Lung microvascular endothelial cell (primary cell): ENCODE data around the gene TOM1L2. TPM values are rescaled to one million over a fixed set of nuclear protein-coding genes. Genes with fewer than 3 reads are reported as not detected.

Experiments
- DNase-seq, 2 donors: peaks; one replicate each; pipeline versions ENCODE4 v3.0.0 to v3.0.0-alpha.2; 2010; ENCODE audit warnings: low read depth in 2 of 2
- total RNA-seq: library from RNA; depleted of rRNA; stranded (reverse); fragments of >200 nt; gene quantifications from 2 replicates; pipeline ENCODE4 v1.2.1, GENCODE V29; 2014

Gene TOM1L2
- total RNA-seq, 1 donor from 2014 or later, result 18.5 TPM

DNA sequence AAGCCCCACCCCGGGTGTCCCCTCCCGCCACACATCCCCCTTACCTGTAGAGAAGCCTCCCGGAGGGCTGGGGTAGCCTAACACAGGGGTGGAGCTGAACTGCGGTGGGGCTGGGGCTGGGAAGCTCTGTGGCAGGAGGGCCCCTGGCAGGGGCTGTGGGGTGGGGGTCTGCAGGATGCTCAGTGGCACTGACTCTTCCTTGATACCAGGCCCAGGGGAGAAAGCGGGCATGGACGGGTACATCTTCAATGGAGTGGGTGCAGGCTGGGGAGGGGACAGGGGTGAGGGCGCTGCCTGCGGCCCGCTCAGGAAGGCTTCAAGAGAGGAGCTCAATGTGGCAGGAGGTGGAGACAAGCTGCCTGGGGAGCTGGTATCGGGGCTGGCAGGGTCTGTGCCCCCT lies 152.2 kb downstream of the TOM1L2 start:
- DNase-seq, result no peak

DNA sequence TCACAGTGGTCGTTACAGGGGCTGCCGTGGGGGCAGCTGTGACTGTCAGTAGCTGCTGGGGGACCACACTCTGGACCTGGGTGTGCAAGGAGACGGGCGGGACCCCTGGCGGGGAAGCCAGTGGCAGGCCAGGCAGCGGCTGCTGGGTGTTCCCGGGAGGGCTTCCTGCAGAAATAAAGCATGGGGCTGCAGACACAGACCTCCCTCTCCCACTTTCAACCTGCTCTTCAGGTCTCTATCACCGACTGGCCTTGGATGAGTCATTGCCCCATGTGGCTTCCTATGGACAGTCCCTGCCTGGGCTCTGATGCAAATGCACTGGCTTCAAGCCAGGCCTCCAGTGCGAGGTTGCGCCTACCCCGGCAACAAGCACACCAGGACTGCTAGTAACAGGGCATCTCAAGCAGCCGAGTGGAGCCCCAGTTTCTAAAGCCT lies 152.6 kb downstream of the TOM1L2 start:
- DNase-seq, result peak; percentile 95 to 97

DNA sequence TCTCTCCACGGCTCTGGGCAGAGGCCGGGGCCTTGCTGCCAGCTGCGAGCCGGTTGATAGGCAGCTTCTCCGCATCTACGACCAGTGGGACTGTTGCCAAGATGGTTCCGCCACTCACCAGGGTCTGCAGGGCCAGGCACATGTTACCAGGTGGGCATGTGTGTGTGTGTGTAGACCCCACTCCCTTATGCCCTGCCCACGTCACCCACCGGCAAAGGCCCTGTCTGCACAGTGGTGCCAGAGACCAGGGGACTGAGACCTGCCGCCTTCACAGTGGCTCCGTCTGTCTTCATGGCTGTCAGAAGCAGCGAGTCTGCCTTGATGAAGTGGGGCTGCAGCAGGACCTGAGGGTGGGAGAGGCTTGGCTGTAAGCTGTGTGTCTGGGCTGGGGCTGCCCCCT lies 153.1 kb downstream of the TOM1L2 start:
- no peak for DNase-seq

DNA sequence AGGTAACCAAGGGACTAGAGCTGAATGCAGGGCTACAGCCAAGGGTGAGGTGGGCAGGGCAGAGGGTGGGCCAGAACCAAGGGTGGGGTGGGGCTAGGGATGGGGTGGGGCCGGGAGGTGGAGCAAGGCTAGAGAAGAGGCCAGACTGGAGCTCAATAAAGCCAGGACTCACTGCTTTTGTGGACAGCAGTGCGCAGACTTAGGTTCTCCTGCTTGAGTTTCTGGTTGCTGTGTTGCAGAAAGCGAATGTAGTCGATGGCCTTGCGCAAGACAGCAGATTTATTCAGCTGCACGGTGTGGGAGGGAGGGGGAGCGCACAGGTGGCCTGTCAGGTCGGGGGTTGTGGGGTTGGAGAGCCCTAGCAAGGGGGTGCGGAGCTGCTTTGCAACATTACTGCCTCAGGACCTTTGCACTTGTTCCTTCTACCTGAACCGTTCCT lies 154.1 kb downstream of the TOM1L2 start:
- no peak for DNase-seq

DNA sequence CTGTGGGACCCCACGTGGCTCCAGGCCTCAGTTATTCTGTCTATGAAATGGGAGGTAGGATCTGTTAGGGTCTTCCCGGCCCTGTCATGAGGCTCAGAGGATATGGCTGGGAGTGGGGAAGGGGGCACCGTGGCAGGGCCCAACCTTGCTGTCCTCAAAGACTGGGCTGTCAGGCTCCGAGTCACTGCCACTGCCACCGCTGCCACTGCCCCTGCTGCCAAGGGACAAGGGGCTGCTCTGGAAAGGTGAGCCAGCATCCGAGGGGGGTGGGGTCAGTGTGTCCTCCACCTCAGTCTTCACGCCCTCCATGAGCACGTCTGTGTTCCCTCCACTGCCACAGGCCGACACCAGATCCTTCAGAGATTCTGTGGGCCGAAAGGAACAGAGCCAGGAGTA lies 154.7 kb downstream of the TOM1L2 start:
- no peak for DNase-seq

DNA sequence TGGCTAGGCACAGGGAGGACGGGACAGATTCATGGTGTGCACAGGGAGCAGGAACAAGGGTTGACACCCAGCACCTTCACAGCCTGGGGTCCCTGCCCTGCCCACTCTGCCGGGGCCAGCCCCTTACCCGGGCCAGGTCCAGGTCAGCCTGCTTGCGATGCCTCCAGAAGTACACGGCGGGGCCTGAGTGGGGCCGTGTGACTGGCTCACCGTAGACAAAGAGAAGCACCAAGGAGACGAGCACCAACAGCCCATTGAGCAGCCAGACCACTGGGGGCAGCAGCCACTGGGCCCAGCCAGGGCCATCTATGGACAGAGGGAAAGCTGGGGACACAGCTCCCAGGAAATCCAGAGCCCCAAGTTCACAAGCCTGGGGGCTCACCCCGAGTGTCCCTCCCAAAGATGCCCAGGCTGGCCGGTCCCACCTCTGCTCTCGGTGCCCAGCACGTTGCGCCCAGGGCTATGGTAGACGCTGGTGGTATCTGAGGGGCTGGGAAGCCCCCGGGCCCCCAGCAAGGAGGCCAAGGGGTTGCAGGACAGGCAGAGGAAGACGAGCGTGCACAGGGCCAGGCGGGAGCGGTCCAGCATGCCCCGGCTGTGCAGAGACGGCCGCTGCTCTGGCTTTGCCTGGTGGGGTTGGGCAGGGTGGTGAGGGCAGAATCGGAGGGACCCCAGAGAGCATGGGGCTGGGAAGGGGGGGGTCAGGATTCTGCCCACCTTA lies 155.2 kb downstream of the TOM1L2 start:
- DNase-seq, result no peak

DNA sequence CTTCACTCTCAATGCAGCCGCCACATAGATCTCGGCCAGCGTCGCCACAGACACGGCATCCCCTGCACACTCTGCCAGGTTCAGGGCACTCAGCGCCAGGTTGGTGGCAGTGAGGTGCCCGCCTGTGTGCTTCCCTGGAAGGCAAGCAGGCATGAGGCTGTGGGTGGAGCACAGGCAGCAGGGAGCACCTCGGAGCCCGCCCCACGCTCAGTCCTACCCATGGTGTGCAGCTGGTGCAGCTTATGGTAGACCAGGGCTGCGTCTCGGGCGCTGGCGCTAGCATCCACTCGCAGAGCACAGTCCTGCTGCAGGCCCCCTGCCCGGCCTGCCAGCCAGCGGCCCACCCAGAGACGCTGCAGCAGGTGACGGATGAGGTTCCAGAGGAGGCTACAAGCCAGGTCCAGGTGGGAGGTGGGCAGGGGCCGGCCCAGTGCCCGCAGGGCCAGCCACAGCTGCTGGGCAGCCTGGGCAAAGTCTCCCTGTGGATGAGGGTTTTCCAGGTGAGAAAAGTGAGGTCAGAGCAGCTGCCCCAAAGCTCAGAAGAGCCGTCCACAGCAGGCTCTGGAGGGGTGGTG lies 155.9 kb downstream of the TOM1L2 start:
- no peak for DNase-seq

DNA sequence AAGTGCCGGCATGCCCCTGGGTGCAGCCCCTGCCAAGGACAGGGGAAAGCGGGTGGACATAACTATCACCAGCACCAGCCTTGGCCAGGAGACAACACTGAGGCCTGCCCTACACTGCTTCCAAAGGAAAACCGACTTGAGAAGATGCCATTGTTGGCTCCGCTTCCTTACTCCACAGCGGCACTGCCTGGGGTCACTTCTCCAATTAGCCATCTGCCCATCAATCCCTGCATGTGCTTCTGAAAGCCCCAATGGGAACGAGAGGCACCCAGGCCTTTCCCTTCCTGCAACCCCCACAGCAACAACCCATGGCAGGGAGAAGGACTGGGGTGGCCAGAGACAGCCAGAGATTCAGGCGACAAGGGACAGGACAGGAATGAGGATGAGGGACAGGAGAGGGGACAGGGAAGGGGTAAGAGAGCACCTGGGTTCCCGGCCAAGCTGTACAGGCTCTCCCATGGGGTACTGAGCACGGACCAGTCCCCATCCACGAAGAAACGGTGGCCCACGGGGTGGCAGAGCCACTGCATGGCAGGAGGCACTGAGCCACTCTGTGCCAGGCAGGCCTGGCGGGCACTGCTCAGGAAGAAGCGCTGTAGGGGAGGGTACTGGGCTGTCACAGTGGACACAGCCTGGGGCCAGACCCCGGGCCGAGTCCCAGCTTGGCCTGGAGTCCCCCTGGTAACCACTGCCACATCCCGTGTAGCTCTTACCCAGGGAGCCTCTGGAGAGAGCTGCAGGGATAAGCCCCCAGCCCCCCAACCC lies 156.6 kb downstream of the TOM1L2 start:
- DNase-seq, result no peak

DNA sequence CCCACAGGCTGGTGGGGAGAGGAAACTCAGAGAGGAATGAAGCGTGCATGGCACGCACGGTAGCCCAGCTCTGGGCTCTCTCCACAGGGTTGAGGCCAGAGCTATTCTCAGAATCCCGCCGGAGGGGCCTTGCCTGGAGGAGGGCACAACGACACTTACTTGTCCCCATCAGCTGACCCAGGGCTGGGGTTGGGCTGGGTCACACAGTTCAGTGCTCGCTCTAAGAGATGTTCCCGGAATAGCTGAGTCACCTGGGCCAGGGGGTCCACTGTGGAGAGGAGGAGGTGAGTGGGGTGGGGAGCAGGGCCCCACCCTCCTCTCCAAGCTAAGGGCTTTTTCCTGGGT lies 157.2 kb downstream of the TOM1L2 start:
- DNase-seq, result no peak

DNA sequence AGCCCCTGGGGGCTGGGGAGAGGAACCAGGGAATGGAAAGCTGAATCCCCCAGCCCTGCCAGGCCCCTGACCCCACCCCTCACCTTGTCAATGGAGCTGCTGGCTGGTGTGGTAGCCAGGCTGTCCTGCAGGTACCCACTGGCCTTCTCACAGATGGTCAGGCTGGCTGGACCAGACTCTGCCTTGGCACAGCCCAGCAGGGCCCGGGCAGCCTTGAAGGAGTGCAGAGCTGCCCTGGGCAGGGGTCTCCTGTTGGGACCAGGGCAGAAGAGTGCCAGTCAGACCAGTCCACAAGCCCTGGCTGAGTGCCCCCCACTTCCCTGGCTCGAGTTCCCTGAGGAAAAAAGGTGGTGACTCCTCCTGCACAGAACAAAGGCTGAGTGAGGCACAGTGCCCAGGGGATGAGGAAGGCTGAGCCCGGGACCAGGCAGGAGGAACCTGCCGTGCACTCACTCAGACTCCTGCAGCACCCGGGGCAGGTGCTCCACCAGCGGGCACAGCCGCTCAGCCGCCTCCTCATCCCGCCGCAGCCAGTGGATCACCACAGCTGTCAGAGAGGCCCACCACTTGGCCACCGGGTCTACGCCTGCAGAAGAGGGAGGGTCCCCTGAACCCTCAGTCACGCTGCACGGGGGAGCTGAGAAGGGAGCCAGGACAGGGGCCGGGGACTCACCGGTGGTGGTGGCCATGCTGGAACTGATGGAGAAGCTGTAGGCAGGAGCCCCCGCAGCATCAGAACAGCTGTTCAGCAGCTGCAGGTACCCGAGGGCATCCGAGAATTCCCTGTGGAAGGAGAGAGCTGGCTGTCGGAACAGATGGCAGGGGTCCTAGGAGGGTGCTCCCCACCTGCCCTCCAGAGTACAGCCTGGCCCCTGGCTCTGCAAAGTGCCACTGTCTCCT lies 157.8 kb downstream of the TOM1L2 start:
- DNase-seq, result no peak

DNA sequence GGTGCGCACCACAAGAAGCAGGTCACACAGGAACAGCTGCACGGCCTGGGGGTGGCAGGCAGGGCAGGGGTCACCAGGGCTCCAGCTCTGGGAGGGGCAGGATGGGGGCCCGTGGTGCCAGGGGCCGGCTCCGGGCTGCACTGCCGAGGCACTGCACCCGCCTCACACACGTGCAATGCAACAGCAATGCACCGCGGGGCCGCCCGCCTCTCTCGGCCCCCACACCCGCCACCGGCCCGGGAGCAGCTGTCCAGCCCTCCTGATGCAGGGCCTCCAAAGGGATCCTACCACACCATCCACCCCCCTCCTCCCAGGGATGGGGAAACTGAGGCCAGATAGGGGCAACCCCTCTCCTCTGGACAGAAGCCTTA lies 158.5 kb downstream of the TOM1L2 start:
- DNase-seq, result no peak

DNA sequence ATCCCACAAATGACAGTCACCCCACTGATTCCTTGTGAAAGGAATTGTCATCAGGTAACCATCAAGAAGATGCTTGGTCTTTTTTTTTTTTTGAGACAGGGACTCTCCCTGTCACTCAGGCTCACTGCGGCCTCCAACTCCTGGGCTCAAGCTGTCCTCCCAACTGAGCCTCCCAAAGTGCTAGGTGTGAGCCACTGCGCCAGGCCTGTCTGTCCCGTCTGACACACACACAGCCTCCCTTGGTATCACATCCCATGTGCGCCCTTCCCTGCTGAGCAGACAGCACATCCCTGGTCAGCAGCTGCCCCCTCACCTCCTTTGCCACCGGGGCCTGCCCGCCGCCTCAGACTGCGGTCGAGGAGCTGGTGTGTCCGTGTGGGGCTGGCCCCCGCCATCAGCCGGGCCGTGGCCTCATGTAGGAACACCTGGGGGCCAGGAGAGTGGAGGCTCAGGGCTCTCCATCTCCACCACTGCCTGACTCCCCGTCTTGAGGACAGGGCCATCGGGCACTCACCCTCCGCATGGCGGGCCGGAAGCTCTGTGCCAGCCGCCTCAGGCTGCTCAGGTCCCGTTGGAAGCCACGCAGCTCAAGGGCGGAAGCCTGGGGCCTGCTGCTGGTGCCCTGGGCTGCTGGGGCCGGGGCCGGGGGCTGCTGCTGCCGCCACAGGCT lies 159.0 kb downstream of the TOM1L2 start:
- no peak for DNase-seq

DNA sequence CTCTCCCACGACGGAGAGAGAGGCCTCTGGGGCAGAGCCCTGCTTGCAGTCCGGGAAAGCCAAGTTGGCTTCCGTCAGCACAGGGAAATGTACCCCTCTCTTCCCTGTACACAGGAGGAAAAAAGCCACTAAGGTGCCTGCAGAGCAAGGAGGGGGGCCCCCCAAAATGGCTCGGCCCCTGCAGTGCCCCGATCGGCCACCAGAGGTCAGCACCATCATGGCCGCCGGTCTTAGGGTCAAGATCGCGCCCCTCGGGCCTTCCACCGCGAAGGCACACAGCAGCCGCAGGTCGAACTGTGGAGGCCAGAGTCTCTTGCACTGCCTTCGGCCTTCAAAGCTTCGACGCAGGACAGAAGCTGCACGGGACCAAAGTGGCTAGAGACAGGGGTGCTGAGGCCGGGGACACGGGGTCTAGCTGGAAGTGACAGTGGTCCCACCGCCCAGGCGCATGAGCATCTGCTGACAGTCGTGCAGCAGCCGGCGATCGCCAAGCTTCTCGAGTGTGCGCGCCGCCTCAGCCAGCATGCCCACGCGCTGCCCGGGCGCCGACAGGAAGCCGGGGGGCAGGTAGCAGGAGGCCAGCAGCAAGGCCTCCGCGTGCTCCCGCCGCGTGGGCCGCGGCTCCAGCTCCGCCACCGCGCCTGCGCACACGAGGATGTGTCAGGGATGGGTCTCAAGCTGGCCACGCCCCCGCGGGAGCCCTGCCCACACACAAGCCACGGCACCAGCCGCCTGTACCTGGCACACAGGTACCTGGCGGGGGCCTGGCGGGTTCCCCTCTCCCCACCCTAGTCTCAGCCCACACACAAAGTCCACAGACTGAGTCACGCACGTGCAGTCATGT lies 159.8 kb downstream of the TOM1L2 start:
- DNase-seq, result peak; percentile 61 to 66

DNA sequence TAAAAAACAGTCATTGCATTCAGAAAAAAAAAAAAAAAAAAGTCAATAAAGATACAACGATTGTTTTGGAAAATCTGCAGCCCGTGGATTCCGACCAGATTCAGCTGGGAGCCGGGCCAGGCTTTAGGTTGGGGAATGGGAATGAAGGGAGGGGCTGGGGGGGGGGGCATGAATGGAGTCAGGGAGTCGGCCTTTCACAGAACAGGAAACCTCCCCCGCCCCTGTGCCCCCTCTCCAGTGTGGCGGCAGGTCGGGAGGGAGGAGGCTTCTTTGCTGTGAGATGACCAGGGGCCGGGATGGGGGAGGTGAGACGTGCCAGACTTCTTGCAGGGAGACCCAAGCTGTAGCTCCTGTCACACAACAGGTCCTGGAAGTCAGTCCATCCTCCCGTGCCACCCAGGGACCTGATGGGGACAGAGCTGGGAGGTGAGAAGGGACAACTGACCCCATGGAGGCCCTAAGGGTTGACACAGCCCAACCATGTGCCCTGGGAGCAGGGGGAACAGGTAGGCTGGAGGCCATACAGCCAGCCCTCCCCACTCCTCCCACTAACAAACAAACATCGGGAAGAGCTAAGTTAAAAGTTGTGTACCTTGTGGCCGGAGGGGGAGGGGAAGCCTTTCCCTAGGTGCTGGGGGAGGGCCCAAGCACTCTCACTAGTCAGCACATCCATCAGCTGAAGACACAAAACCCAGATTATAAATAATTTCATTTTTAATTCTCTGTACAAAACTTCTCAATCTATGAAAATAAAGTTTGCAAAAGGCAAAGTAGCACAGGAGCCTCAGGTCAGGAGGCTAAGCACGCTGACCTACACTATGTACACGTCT lies 160.6 kb downstream of the TOM1L2 start:
- peak in 1 of 2 donors; percentile 73 for DNase-seq

DNA sequence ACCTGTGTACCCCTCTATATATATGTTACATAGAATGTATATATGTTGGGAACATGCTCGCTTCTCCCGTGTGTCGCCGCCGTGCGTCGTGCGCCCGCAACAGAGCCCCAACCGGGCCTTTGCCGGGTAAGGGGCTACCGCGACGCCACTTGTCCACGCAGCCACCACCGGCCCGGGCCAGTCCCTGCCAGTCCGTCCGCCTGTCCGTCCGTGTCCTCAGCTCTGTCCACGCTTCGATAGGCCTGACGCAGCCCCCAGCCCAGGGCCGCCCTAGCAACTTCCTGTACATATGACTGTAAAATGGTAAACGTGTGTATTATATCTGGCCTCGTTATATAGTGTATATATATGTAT lies 161.3 kb downstream of the TOM1L2 start:
- DNase-seq, result no peak

DNA sequence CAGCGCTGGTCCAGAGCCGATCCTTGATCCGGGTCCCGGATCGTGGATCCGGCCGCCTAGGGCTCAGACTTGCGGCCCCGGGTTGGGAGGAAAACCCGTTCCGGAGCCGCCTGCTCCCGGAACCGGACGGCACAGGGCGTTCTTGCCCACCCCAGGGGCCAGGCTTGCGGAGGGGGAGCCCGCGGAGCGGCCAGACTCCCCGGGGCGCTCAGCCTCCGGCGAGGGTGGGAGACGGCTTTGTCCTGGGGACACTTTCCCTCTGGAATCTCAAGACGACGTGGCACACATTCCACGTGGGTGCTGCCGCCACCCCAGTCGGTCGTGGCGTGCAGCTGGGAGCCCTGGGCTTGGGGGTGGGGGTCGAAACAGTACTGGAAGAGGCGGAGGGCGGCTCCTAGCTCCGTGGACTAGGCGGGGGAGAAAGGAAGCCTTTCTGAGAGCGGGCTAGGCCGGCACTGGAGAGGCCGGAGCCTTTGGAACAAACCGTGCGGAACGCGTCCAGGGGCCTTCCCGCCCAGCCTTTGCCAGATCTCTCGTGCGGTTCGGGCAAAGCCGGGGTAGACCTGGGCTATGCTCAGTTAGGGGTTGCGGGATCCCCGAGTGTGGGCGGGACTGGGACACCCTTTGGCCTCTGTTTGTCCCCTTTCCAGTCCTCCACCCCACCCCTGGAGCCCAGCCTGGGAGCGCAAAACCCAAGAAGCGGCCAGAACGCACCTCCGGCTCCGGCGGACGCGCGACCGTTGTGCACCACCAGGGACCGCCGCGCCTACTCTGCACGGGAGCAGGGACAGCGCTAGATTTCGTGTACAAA lies 161.9 kb downstream of the TOM1L2 start:
- DNase-seq, result peak in 1 of 2 donors; percentile 60

DNA sequence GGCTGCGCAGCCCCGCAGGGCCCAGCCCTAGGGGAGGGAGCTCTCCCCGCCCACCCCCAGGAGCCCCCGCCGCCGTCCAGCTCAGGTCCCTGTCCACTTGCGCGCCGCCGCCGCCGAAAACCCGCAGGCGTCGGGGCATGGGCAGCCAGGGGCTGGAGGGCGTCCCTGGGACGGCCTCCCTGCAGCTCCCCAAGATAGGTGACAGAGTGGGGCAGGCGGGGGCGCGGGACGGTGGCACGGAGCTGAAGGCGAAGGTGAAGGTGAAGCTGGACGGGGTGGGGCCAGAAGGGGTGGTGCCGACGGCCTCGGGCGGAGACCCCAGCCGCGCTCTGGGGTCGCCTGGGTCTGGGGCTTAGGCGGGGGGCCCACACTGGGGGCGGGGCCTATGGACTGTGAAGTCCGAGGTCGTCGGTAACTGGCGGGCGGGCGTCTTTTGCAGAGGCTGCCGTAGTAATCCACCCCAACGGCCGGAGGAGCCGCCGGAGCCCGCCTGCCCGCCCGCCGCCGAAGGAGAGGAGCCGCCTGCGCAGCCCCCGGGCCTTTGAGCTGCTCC lies 162.6 kb downstream of the TOM1L2 start:
- DNase-seq, result no peak

DNA sequence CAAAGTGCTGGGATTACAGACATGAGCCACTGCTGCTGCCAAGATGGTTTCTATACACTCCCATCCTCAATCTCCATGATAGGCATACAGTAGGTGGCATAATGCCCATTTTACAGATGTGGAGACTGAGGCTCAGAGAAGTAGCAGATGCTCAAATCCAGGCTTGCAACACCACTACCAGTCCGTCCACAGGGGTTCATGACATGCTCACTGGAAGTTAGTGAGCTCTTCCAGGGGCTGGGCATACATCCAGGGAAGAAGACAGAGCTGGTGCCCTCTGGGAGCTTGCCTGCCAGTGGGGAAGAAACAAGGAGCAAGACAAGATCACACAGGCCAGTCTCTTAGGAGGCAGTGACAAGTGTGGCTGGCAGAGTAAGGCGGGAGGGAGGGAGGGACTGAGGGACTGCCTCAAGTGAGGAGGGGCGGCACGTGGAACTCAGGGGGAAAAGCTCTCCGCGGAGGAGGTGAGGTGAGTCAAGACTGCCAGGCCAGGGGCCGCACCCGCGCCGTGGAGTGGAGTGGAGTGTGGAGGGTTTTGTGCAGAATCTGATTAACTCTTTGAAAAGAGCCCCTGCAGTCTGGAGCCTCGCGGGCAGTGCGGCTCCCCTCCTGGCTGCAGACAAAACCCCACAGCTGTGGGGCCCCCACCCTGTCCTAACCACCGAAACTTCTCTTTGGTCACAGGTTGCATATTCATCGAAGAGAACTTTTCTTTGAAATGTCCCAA lies 163.3 kb downstream of the TOM1L2 start:
- DNase-seq, result no peak
